Inflammatory macrophage (primary cell): ENCODE data around the gene CDT1.
"Not testable (repeated sequence)": the region's sequence is repeated elsewhere in the genome, so short reads cannot be mapped to it uniquely, and the experiment has no call there.

Experiments used
- DNase-seq, 2 donors: peaks; one replicate each; pipeline ENCODE4 v3.0.0-alpha.2; 2020 to 2022

CDT1 gene

GRCh38 chr16:88819126-88819525, 15.5 kb downstream of the CDT1 start:
- no peak for DNase-seq

- DNase-seq: no peak
Measured at GRCh38 chr16:88820385-88821025, 16.9 kb downstream of the CDT1 start.

- no peak for DNase-seq
Measured at GRCh38 chr16:88821168-88821850, 17.7 kb downstream of the CDT1 start.

GRCh38 chr16:88822281-88823040, 18.9 kb downstream of the CDT1 start:
- no peak for DNase-seq

GRCh38 chr16:88823646-88824045, 20.1 kb downstream of the CDT1 start:
- not testable (repeated sequence) for DNase-seq

- no peak for DNase-seq
Measured at GRCh38 chr16:88824256-88825077, 20.9 kb downstream of the CDT1 start.

GRCh38 chr16:88825146-88825545, 21.6 kb downstream of the CDT1 start:
- DNase-seq: no peak

- no peak for DNase-seq
Measured at GRCh38 chr16:88826070-88826840, 22.7 kb downstream of the CDT1 start.

- DNase-seq: no peak
Measured at GRCh38 chr16:88827727-88828126, 24.1 kb downstream of the CDT1 start.

- DNase-seq: no peak
Measured at GRCh38 chr16:88828711-88829110, 25.1 kb downstream of the CDT1 start.

GRCh38 chr16:88830258-88830657, 26.7 kb downstream of the CDT1 start:
- no peak for DNase-seq

GRCh38 chr16:88830783-88831182, 27.2 kb downstream of the CDT1 start:
- DNase-seq: no peak

GRCh38 chr16:88831838-88832237, 28.2 kb downstream of the CDT1 start:
- no peak for DNase-seq

GRCh38 chr16:88833086-88833485, 29.5 kb downstream of the CDT1 start:
- DNase-seq: no peak

GRCh38 chr16:88834670-88835069, 31.1 kb downstream of the CDT1 start:
- DNase-seq: no peak

GRCh38 chr16:88835383-88835782, 31.8 kb downstream of the CDT1 start:
- DNase-seq: no peak

GRCh38 chr16:88835818-88836217, 32.2 kb downstream of the CDT1 start:
- no peak for DNase-seq

- no peak for DNase-seq
Measured at GRCh38 chr16:88836791-88837190, 33.2 kb downstream of the CDT1 start.

GRCh38 chr16:88837806-88838205, 34.2 kb downstream of the CDT1 start:
- no peak for DNase-seq

GRCh38 chr16:88838566-88838965, 35.0 kb downstream of the CDT1 start:
- no peak for DNase-seq

- no peak for DNase-seq
Measured at GRCh38 chr16:88839026-88839529, 35.5 kb downstream of the CDT1 start.
